A673 (cell line): ENCODE results near the gene ARMC12. TPM values are rescaled to one million over a fixed set of nuclear protein-coding genes. Genes with fewer than 3 reads are reported as not detected.

Experiments used
- BruUV-seq: library from RNA; stranded (reverse); fragments of 400-500 nt; replicated peaks from 2 replicates; lab custom pipeline; 2021; lab: Mats Ljungman, UMichigan
- CTCF ChIA-PET: fragments of 300-600 bp; sonication (Branson Sonifier 250); formaldehyde crosslinking; loops from one replicate; lab custom pipeline; 2022; ENCODE audit warnings: antibody characterized with exemption; lab: Charles Lee
- POLR2A ChIA-PET: fragments of 300-600 bp; sonication (Branson Sonifier 250); formaldehyde crosslinking; loops from one replicate; lab custom pipeline; 2022; ENCODE audit warnings: antibody characterized with exemption; ENCODE audit not compliant: low non-redundant PET; lab: Charles Lee
- DNase-seq: peaks from one replicate; pipeline ENCODE4 v3.0.0-alpha.2; 2015; ENCODE audit warnings: low spot score
- H3K27ac ChIP-seq: fragments of 200-600 bp; sonication (generic); 2 replicates; pipeline ENCODE4 v1.5.1; 2016; ENCODE audit warnings: mixed run types, low read depth, mild to moderate bottlenecking, mixed read lengths, antibody characterized with exemption, low read length; ENCODE audit not compliant: poor library complexity, severe bottlenecking
- H3K27me3 ChIP-seq: fragments of 200-600 bp; sonication (generic); replicated peaks from 2 replicates; pipeline ENCODE4 v1.6.1; 2017; ENCODE audit warnings: mixed run types, low read depth, mild to moderate bottlenecking, mixed read lengths, antibody characterized with exemption, low read length; ENCODE audit not compliant: insufficient read depth, poor library complexity
- H3K36me3 ChIP-seq: fragments of 200-600 bp; sonication (generic); 2 replicates; pipeline ENCODE4 v1.6.1; 2016; ENCODE audit warnings: mixed run types, mild to moderate bottlenecking, mixed read lengths, antibody characterized with exemption, low read length; ENCODE audit not compliant: insufficient read depth, poor library complexity, severe bottlenecking
- H3K4me1 ChIP-seq: fragments of 200-600 bp; sonication (generic); 2 replicates; pipeline ENCODE4 v1.6.1; 2017; ENCODE audit warnings: mixed run types, mild to moderate bottlenecking, mixed read lengths, antibody characterized with exemption, low read length; ENCODE audit not compliant: insufficient read depth, poor library complexity, severe bottlenecking
- H3K4me3 ChIP-seq: fragments of 200-600 bp; sonication (generic); 2 replicates; pipeline ENCODE4 v1.5.1; 2016; ENCODE audit warnings: low read depth, mixed run types, mild to moderate bottlenecking, mixed read lengths, low read length; ENCODE audit not compliant: poor library complexity, severe bottlenecking
- H3K9me3 ChIP-seq: fragments of 200-600 bp; sonication (generic); 2 replicates; pipeline ENCODE4 v1.6.1; 2016; ENCODE audit warnings: mixed run types, low read depth, mild to moderate bottlenecking, mixed read lengths, antibody characterized with exemption, low read length; ENCODE audit not compliant: poor library complexity, severe bottlenecking
- EZH2 ChIP-seq: fragments of 200-600 bp; sonication (generic); IDR thresholded peaks from 2 replicates; pipeline ENCODE4 v1.6.1; 2017; ENCODE audit warnings: borderline replicate concordance, low read depth, mild to moderate bottlenecking, mixed read lengths, antibody characterized with exemption, low read length; ENCODE audit not compliant: poor library complexity, severe bottlenecking
- intact Hi-C: fragments of 100-400 bp; cut with micrococcal nuclease; formaldehyde crosslinking; loops from one replicate; pipeline ENCODE4 v1.10.0; 2022; ENCODE audit not compliant: unreplicated experiment
- total RNA-seq: library from RNA; stranded (reverse); gene quantifications from 2 replicates; pipeline ENCODE4 v1.2.3, GENCODE V29; 2021
- TF ChIP-seq, protein P1 (sequence below): fragments of 300-800, 200-600 bp; sonication (generic); conservative IDR thresholded peaks from 2 replicates; pipeline ENCODE4 v1.5.1; 2017; ENCODE audit warnings: low read depth, mild to moderate bottlenecking, antibody characterized with exemption, low read length, moderate library complexity, mixed read lengths

ARMC12 gene
- total RNA-seq, 1 experiment from 2014 or later: 1.0 TPM

- Histone ChIP-seq H3K9me3 (no peaks in the 10 kb centered on the region), H3K27me3 (no peaks in the 10 kb centered on the region), H3K4me1 (peaks cover 6% of the 10 kb centered on the region), H3K27ac (no peak overlapping the region), H3K4me3 (no peak overlapping the region), H3K36me3 (no peaks in the 10 kb centered on the region)
- BruUV-seq: no TSS peak
- no peak for DNase-seq
- ChIA-PET CTCF (no interaction called here), POLR2A (no interaction called here)
- TF ChIP-seq, protein P1, sequence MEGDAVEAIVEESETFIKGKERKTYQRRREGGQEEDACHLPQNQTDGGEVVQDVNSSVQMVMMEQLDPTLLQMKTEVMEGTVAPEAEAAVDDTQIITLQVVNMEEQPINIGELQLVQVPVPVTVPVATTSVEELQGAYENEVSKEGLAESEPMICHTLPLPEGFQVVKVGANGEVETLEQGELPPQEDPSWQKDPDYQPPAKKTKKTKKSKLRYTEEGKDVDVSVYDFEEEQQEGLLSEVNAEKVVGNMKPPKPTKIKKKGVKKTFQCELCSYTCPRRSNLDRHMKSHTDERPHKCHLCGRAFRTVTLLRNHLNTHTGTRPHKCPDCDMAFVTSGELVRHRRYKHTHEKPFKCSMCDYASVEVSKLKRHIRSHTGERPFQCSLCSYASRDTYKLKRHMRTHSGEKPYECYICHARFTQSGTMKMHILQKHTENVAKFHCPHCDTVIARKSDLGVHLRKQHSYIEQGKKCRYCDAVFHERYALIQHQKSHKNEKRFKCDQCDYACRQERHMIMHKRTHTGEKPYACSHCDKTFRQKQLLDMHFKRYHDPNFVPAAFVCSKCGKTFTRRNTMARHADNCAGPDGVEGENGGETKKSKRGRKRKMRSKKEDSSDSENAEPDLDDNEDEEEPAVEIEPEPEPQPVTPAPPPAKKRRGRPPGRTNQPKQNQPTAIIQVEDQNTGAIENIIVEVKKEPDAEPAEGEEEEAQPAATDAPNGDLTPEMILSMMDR: no peak
- intact Hi-C loops: no loop called here
These were observed 33.3 kb upstream of the ARMC12 start for GRCh38 chr6:35703554-35703953.

DNA sequence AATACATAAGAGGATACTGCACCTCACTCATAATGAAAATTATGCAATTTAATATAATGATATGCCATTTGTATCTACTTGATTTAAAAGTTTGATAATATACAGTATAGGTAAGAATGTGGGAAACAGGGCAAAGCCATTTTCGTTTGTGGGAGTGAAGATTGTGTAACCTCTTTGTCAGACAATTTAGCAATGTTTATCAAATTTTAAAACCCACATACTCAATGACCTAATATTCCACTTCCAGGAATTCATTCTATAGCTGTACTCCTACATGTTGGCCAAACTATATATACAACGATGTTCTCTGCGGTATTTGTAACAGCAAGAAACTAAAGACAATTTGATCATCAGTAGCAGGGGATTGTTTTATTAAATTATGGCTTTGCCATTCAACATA lies 30.4 kb upstream of the ARMC12 start:
- intact Hi-C loops: no loop called here
- Histone ChIP-seq H3K36me3 (no peaks in the 10 kb centered on the region), H3K4me1 (no peaks in the 10 kb centered on the region), H3K27me3 (no peaks in the 10 kb centered on the region), H3K4me3 (no peak overlapping the region), H3K9me3 (no peaks in the 10 kb centered on the region), H3K27ac (no peak overlapping the region)
- ChIA-PET POLR2A (no interaction called here), CTCF (no interaction called here)
- no peak for TF ChIP-seq EZH2
- TF ChIP-seq, protein P1: no peak
- no peak for DNase-seq
- BruUV-seq: no TSS peak

- no TSS peak for BruUV-seq
- ChIA-PET CTCF (no interaction called here), POLR2A (interaction anchor here (0.5 kb wide), 1 partner anchor 314 kb away, joined by 3 read pairs; no protein-coding TSS in a partner anchor)
- H3K27ac ChIP-seq: no peak overlapping the region
- no peaks in the 10 kb centered on the region for H3K9me3 ChIP-seq
- no peak overlapping the region for H3K4me3 ChIP-seq
- H3K4me1 ChIP-seq: no peaks in the 10 kb centered on the region
- H3K36me3 ChIP-seq: no peaks in the 10 kb centered on the region
- intact Hi-C loops: no loop called here
- H3K27me3 ChIP-seq: no peaks in the 10 kb centered on the region
- DNase-seq: no peak
- TF ChIP-seq EZH2: no peak
- TF ChIP-seq, protein P1: no peak
These were observed 29.0 kb upstream of the ARMC12 start for GRCh38 chr6:35707714-35708407.
